A549 (cell line): ENCODE measurements around the gene POLR2L. TPM values are rescaled to one million over a fixed set of nuclear protein-coding genes. Genes with fewer than 3 reads are reported as not detected.

Experiments used
- ATAC-seq, 2 experiments: fragments of 200-7000 bp in 1 of 2; fragments of >200 bp in 1 of 2; cut with Nextera tagmentation in 1 of 2; cut with Tn5 transposase in 1 of 2; 3 replicates each; pipeline versions ENCODE4 v1.8.0 to v1.9.1; 2018 to 2020; ENCODE audit warnings: mild to moderate bottlenecking in 1 of 2, moderate library complexity in 1 of 2
- CTCF ChIA-PET: fragments of 300-600 bp; sonication (Branson Sonifier 250); formaldehyde crosslinking; extraction: SDS; loops from one replicate; lab custom pipeline; 2021; ENCODE audit warnings: antibody characterized with exemption, inconsistent platforms; lab: Yijun Ruan, JAX
- POLR2A ChIA-PET: fragments of 350-600 bp; formaldehyde crosslinking; extraction: SDS; loops from one replicate; lab custom pipeline; 2021; ENCODE audit warnings: antibody characterized with exemption, inconsistent platforms; lab: Yijun Ruan, JAX
- DNase-seq, 2 experiments: peaks; one replicate each; pipeline versions ENCODE4 v3.0.0 to v3.0.0-alpha.2; 2011 to 2016; ENCODE audit warnings: low read depth in 1 of 2, low spot score in 1 of 2
- FAIRE-seq: peaks from 2 replicates; lab custom pipeline; 2011; peaks lifted over from hg19 to GRCh38; lab: Jason Lieb, UNC
- H3K27ac ChIP-seq, 2 experiments: fragments of >200 bp; sonication (Bioruptor Twin); formaldehyde crosslinking; 3 replicates each; pipeline ENCODE4 v1.5.1; 2016 to 2017
- H3K4me1 ChIP-seq: fragments of >200 bp; sonication (Bioruptor Twin); formaldehyde crosslinking; 3 replicates; pipeline ENCODE4 v1.6.1; 2016
- H3K4me2 ChIP-seq: fragments of >200 bp; sonication (Bioruptor Twin); formaldehyde crosslinking; 3 replicates; pipeline ENCODE4 v1.6.1; 2016
- H3K4me3 ChIP-seq: fragments of >200 bp; sonication (Bioruptor Twin); formaldehyde crosslinking; 3 replicates; pipeline ENCODE4 v1.5.1; 2016
- H3K9me3 ChIP-seq: fragments of >200 bp; sonication (Bioruptor Twin); formaldehyde crosslinking; 3 replicates; pipeline ENCODE4 v1.6.1; 2016
- CEBPB ChIP-seq, 2 experiments: fragments of >200 bp in 1 of 2; sonication (Bioruptor Twin) in 1 of 2; formaldehyde crosslinking in 1 of 2; IDR thresholded peaks; 2 replicates each; pipeline ENCODE4 v1.6.1; 2012 to 2016
- CHD4 ChIP-seq: fragments of 200-600 bp; sonication (generic); IDR thresholded peaks from 2 replicates; pipeline ENCODE4 v1.6.1; 2016; ENCODE audit warnings: antibody characterized with exemption, mild to moderate bottlenecking, borderline replicate concordance
- CTCF ChIP-seq: fragments of >200 bp; sonication (Bioruptor Twin); formaldehyde crosslinking; IDR thresholded peaks from 3 replicates; pipeline ENCODE4 v1.5.1; 2016
- HEYL ChIP-seq: fragments of 250-450 bp; sonication (Bioruptor Pico); IDR thresholded peaks from 2 replicates; pipeline ENCODE4 v1.8.0; 2021; ENCODE audit warnings: mild to moderate bottlenecking, moderate library complexity
- HOXB13 ChIP-seq: fragments of 250-450 bp; sonication (Bioruptor Pico); IDR thresholded peaks from 2 replicates; pipeline ENCODE4 v1.5.0; 2020; ENCODE audit warnings: low read depth, mild to moderate bottlenecking, moderate library complexity
- JUN ChIP-seq, 2 experiments: fragments of >200 bp; sonication (Bioruptor Twin); formaldehyde crosslinking; IDR thresholded peaks; 2 replicates in 1 of 2; 3 replicates in 1 of 2; pipeline ENCODE4 v1.6.1; 2016 to 2017
- MAFK ChIP-seq: fragments of 450-650 bp; IDR thresholded peaks from 2 replicates; pipeline ENCODE4 v1.6.1; 2014; ENCODE audit not compliant: partially characterized antibody
- NPAS2 ChIP-seq: fragments of 250-450 bp; sonication (Bioruptor Pico); IDR thresholded peaks from 2 replicates; pipeline ENCODE4 v1.8.0; 2022; ENCODE audit warnings: mild to moderate bottlenecking, moderate library complexity, borderline replicate concordance
- PBX3 ChIP-seq: IDR thresholded peaks from 2 replicates; pipeline ENCODE4 v1.6.1; 2012
- POLR2A ChIP-seq: IDR thresholded peaks from 2 replicates; pipeline ENCODE4 v1.6.1; 2012; ENCODE audit warnings: mild to moderate bottlenecking, low read length
- POLR2AphosphoS2 ChIP-seq: conservative IDR thresholded peaks from 2 replicates; pipeline ENCODE4 v1.6.1; 2012; ENCODE audit warnings: low read length, improper control_type of control experiment, inconsistent platforms
- RCOR1 ChIP-seq: fragments of 150-350 bp; IDR thresholded peaks from 2 replicates; pipeline ENCODE4 v1.6.1; 2014; ENCODE audit warnings: antibody characterized with exemption, low read length, low read depth
- WGBS: methylation state at CpG from one replicate; pipeline ENCODE4 v1.1.6; 2017; ENCODE audit errors: missing lambda C conversion rate; 5-methylcytosine and 5-hydroxymethylcytosine counted together
- polyA plus RNA-seq, 4 experiments: library from polyadenylated mRNA; depleted of rRNA in 3 of 4; stranded (reverse); fragments of >200 nt; fragmentation: RNase III in 1 of 4; extraction: RNeasy Plus Mini Kit Qiagen cat#74134 plus additional on column Dnase treatment in 1 of 4; gene quantifications; 2 replicates in 3 of 4; 3 replicates in 1 of 4; pipeline ENCODE4 v1.2.3, GENCODE V29; 2011 to 2017
- TF ChIP-seq, protein P1 (sequence below): IDR thresholded peaks from 2 replicates; pipeline ENCODE4 v1.6.1; 2012
- TF ChIP-seq, protein P2 (sequence below): fragments of 450-650 bp; IDR thresholded peaks from 2 replicates; pipeline ENCODE4 v1.6.1; 2014; ENCODE audit warnings: antibody characterized with exemption

POLR2L gene
- polyA plus RNA-seq, 2 of the 4 experiments (the other 2 are of a cell fraction) = 140 to 773 TPM

DNA sequence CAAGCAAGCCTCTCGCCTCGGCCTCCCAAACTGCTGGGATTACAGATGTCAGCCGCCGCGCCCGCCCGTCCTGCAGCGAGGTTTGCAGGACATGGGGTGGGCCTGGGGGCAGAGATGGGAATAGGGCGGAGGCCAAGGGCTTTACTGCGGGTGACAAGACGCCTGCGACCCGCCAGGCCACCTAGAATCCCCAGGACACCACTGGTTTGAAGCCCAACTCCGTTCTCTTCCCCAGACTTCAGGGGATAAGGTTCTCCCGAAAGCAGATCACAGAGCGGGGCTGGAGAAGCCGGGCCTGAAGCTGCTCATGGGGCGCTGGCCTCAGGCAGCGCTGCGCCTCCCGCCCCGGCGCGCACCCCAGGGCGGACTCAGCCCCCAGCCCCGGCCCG is 354 bp downstream of the POLR2L start (continued):
- TF ChIP-seq RCOR1 = no peak
- TF ChIP-seq, all 56 proteins: peak for 5

DNA sequence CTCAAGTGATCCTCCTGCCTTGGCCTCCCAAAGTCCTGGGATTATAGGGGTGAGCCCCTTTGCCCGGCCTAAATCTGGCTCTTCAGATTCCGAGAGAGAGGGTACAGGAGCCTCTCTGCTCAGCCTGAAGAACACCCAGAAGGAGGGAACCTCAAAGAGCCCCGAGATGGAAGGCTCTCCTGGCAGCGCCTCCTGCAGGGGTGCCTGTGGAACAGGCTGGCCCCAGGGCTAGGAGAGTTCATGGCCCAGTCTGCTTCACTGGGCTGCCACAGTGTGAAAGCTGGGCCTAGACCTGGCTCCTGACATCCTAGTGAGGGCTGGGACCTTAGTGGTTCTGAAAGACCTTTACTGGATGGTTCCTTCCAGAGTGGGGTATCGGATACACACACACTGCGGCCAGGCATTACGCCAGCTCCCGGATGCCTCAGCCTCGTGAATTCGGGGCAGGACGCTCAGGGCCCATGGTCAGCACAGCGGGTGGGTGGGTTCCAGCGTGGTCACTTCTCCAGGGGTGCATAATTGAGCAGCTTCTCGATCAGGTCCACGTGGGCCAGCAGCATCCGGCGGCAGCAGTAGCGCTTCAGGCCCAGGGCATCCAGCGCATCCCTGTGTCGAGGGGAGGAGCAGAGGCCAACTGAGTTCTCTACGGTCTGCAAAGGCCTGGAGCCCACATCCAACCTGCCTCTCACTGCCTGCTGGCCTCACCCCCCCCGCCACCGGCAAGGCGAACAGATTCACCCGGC is 2.3 kb downstream of the POLR2L start:
- peak in 1 of 2 experiments; percentile 67 for DNase-seq
- CTCF ChIA-PET = interaction anchor here (1.0 to 3.7 kb wide), 5 partner anchors 8 to 22 kb away, joined by 3 to 21 read pairs (median 3); partner anchors contain the start of gene PNPLA2
- Histone ChIP-seq H3K9me3 (no peaks in the 10 kb centered on the region), H3K4me3 (peak overlapping the region; percentile 100), H3K4me1 (peaks cover 63% of the 10 kb centered on the region), H3K27ac (peak overlapping the region; percentile 99; a peak in 5 of 6 replicates), H3K4me2 (peak overlapping the region; percentile 92)
- peak; percentile 4 to 5; a peak in 3 of 6 replicates for ATAC-seq
- WGBS = 61% methylated on average over 20 of the region's 25 CpGs
- POLR2A ChIA-PET = interaction anchor here (0.8 to 1.6 kb wide), 2 partner anchors 21 to 26 kb away, joined by 3 to 4 read pairs; partner anchors contain the start of gene PNPLA2
- no peak for TF ChIP-seq NPAS2 (CRISPR knock-in tag)
- 0 out of 2 replicates have a peak, but pooled peaks have one; percentile 4 for TF ChIP-seq POLR2A
- peak; percentile 45; the same call in 2 of the 3 replicates for TF ChIP-seq CTCF
- TF ChIP-seq POLR2AphosphoS2 = peak; percentile 90
- no peak for TF ChIP-seq CEBPB (IDR thresholded peaks at IDR 0.05)
- TF ChIP-seq JUN (IDR thresholded peaks at IDR 0.05) = peak in 1 of 2 experiments; percentile 5; a peak in 2 of 5 replicates
- TF ChIP-seq, protein P1, sequence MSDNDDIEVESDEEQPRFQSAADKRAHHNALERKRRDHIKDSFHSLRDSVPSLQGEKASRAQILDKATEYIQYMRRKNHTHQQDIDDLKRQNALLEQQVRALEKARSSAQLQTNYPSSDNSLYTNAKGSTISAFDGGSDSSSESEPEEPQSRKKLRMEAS = peak; percentile 21; the same call in 1 of the 2 replicates
- no peak for FAIRE-seq

DNA sequence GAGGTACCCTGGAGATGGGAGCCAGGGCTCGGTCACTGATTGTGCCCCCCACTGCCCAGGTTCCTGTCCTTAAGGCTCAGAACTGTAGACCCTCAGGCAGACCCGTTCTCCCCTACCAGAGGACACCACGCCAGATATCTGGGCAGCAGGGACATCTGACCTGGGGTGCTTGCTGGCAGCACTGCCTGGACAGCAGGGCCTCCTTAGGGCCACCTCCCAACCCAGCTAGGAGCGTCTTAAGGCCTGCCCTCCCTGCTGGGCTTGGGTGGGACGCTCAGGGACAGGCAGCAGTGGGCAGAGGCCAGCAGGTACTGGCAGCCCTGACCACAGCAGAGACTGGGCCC is 3.1 kb downstream of the POLR2L start:
- H3K4me2 ChIP-seq = peak overlapping the region; percentile 92
- ChIA-PET POLR2A (interaction anchor here (3.4 kb wide), 1 partner anchor 20 kb away, joined by 16 read pairs; the partner anchor contains the start of gene PNPLA2), CTCF (interaction anchor here (0.9 to 3.7 kb wide), 4 partner anchors 8 to 23 kb away, joined by 3 to 21 read pairs (median 3); partner anchors contain the start of gene CRACR2B)
- peak; percentile 71 for TF ChIP-seq PBX3
- TF ChIP-seq JUN (IDR thresholded peaks at IDR 0.05) = peak in 1 of 2 experiments; percentile 22; a peak in 2 of 5 replicates
- no peak for TF ChIP-seq HOXB13 (CRISPR knock-in tag)
- no peak for TF ChIP-seq HEYL (CRISPR knock-in tag)
- TF ChIP-seq, protein P2, sequence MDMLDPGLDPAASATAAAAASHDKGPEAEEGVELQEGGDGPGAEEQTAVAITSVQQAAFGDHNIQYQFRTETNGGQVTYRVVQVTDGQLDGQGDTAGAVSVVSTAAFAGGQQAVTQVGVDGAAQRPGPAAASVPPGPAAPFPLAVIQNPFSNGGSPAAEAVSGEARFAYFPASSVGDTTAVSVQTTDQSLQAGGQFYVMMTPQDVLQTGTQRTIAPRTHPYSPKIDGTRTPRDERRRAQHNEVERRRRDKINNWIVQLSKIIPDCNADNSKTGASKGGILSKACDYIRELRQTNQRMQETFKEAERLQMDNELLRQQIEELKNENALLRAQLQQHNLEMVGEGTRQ = no peak
- TF ChIP-seq MAFK = no peak
- no peak for TF ChIP-seq CHD4
- no peak overlapping the region for H3K4me3 ChIP-seq
- FAIRE-seq (no peak), DNase-seq (no peak), ATAC-seq (no peak)
- 100% methylated on average over 1 of the region's 5 CpGs for WGBS
- H3K4me1 ChIP-seq = peaks cover 65% of the 10 kb centered on the region
- no peaks in the 10 kb centered on the region for H3K9me3 ChIP-seq
- H3K27ac ChIP-seq = peak overlapping the region; percentile 61 to 99; a peak in 4 of 6 replicates
